ENCODE data around the gene PIK3R1. TPM values are rescaled to one million over a fixed set of nuclear protein-coding genes. Genes with fewer than 3 reads are reported as not detected.

PIK3R1 gene
- total and polyA plus RNA-seq, 10 of the 15 experiments (the other 5 are each of a cell fraction or from before 2014, with no cell fraction given) = 7.8 to 38.4 (median 15.7) TPM

- no peak overlapping the region for H3K27ac ChIP-seq (ENCODE audit: control insufficient read depth, insufficient read depth)
Observed at GRCh38 chr5:68255305-68256120, 40.0 kb downstream of the PIK3R1 start.

More at GRCh38 chr5:68255305-68256120, 40.0 kb downstream of the PIK3R1 start:
- TF ChIP-seq ZNF592 (IDR thresholded peaks at IDR 0.05) = no peak
- no peak for TF ChIP-seq DPF2 (IDR thresholded peaks at IDR 0.05)
- TF ChIP-seq ETV6 (conservative IDR thresholded peaks at IDR 0.05 in 1 of 2, IDR thresholded peaks at IDR 0.05 in 1 of 2; ENCODE audit: borderline replicate concordance in 1 of 2, low read depth in 1 of 2) = no peak
- no peak for TF ChIP-seq FOXM1 (IDR thresholded peaks at IDR 0.05; ENCODE audit: low read depth, low read length)
- TF ChIP-seq IKZF1 (conservative IDR thresholded peaks at IDR 0.05) = no peak
- TF ChIP-seq CTCF (IDR thresholded peaks at IDR 0.05 in 2 of 3, conservative IDR thresholded peaks at IDR 0.05 in 1 of 3; ENCODE audit: control insufficient read depth in 2 of 3, extremely low read depth in 1 of 3, insufficient read depth in 1 of 3, low read depth in 3 of 3, low read length in 3 of 3) = no peak
- TF ChIP-seq CBX3 (IDR thresholded peaks at IDR 0.05; ENCODE audit: borderline replicate concordance, low read depth) = no peak
- no peak for TF ChIP-seq ZBED1 (IDR thresholded peaks at IDR 0.05; ENCODE audit: borderline replicate concordance)
- TF ChIP-seq IKZF2 (IDR thresholded peaks at IDR 0.05) = 0 out of 4 replicates have a peak, but pooled peaks of 1 of the 2 experiments have one; percentile 22
- no peak for TF ChIP-seq ESRRA (IDR thresholded peaks at IDR 0.05; ENCODE audit: low read length)
- no peak for TF ChIP-seq TCF3 (IDR thresholded peaks at IDR 0.05; ENCODE audit: borderline replicate concordance, insufficient read depth, low read depth, low read length)
- no peak for TF ChIP-seq HDAC2 (IDR thresholded peaks at IDR 0.05)
- peak; percentile 45 for TF ChIP-seq RUNX3 (IDR thresholded peaks at IDR 0.05; ENCODE audit: low read length)
- no peak for TF ChIP-seq SUZ12 (IDR thresholded peaks at IDR 0.05; ENCODE audit: unreplicated experiment)
- no peak for TF ChIP-seq SP1 (IDR thresholded peaks at IDR 0.05; ENCODE audit: low read depth, low read length)
- ChIA-PET RAD21 (ENCODE audit: unreplicated experiment) (interaction anchor here (0.7 to 1.9 kb wide), 7 partner anchors 12 to 1009 kb away, joined by 3 to 8 read pairs (median 5); partner anchors contain the start of gene PIK3R1), CTCF (interaction anchor here (0.7 to 6.6 kb wide), 10 partner anchors 8 to 1010 kb away, joined by 3 to 73 read pairs (median 3); no protein-coding TSS in a partner anchor), SMC1A (ENCODE audit: uncharacterized antibody, unreplicated experiment) (interaction anchor here (0.6 to 9.9 kb wide), 14 partner anchors 9 to 1016 kb away, joined by 3 to 118 read pairs (median 4); partner anchors contain the start of gene PIK3R1), POLR2A (interaction anchor here (0.6 to 0.8 kb wide), 2 partner anchors 27 to 40 kb away, joined by 3 to 4 read pairs; partner anchors contain the start of gene PIK3R1)
- Histone ChIP-seq H3K79me2 (ENCODE audit: control insufficient read depth, insufficient read depth, low read length) (peaks cover 17% of the 10 kb centered on the region), H3K36me3 (ENCODE audit: control insufficient read depth in 2 of 2, insufficient read depth in 2 of 2, low read length in 1 of 2) (no peaks in the 10 kb centered on the region; a peak in 1 of 4 replicates), H3K9ac (ENCODE audit: control insufficient read depth, insufficient read depth, low read length) (no peak overlapping the region), H2AFZ (ENCODE audit: control insufficient read depth, low read depth, low read length) (no peak overlapping the region), H3K4me3 (no peak overlapping the region), H3K9me3 (replicated peaks; ENCODE audit: control insufficient read depth, insufficient read depth, low read length) (no peaks in the 10 kb centered on the region), H4K20me1 (ENCODE audit: control insufficient read depth, insufficient read depth) (peaks cover 4% of the 10 kb centered on the region), H3K4me1 (ENCODE audit: control insufficient read depth, insufficient read depth, low read length) (no peaks in the 10 kb centered on the region), H3K27me3 (replicated peaks in 1 of 2; ENCODE audit: control insufficient read depth in 2 of 2, insufficient read depth in 2 of 2, low read length in 1 of 2) (no peaks in the 10 kb centered on the region), H3K4me2 (ENCODE audit: control insufficient read depth, insufficient read depth) (no peak overlapping the region; the same call in 1 of the 2 replicates)
- WGBS (ENCODE audit: insufficient coverage, insufficient replicate concordance, low lambda C conversion rate, missing lambda C conversion rate) = 72% methylated on average over 6 of the region's 6 CpGs
- DNase-seq (ENCODE audit: low read depth, low spot score) = no peak
- ATAC-seq = peak; percentile 24; the same call in 1 of the 3 replicates
- in situ Hi-C loops (cut with MboI) (no loop called here), intact Hi-C loops (cut with micrococcal nuclease; ENCODE audit: unreplicated experiment) (loop anchor here (10.0 kb wide), 2 partner anchors 611 to 1101 kb away; no protein-coding TSS in a partner anchor)
- FAIRE-seq = no peak
- BruUV-seq (replicated peaks) = no TSS peak

Measured in GM12878 (cell line).